H9 (cell line): ENCODE measurements around the gene LGALS7B. TPM values are rescaled to one million over a fixed set of nuclear protein-coding genes. Genes with fewer than 3 reads are reported as not detected.

Source experiments
- DNase-seq: peaks from one replicate; pipeline ENCODE4 v3.0.0-alpha.2; 2017
- H2AFZ ChIP-seq: one replicate; pipeline ENCODE4 v1.6.1; 2013; ENCODE audit warnings: mild to moderate bottlenecking, low read length, control low read depth, moderate library complexity
- H2AK5ac ChIP-seq: 2 replicates; pipeline ENCODE4 v1.6.1; 2013; ENCODE audit warnings: low read length, control low read depth, mixed read lengths; ENCODE audit not compliant: insufficient read length
- H2BK120ac ChIP-seq: one replicate; pipeline ENCODE4 v1.6.1; 2013; ENCODE audit warnings: low read depth, mild to moderate bottlenecking, low read length, control low read depth, inconsistent platforms; ENCODE audit not compliant: poor library complexity, severe bottlenecking
- H2BK12ac ChIP-seq: 2 replicates; pipeline ENCODE4 v1.6.1; 2013; ENCODE audit warnings: low read length, control low read depth, mixed read lengths, low read depth; ENCODE audit not compliant: insufficient read length
- H2BK15ac ChIP-seq: 2 replicates; pipeline ENCODE4 v1.6.1; 2013; ENCODE audit warnings: low read depth, low read length, control low read depth
- H2BK20ac ChIP-seq: one replicate; pipeline ENCODE4 v1.6.1; 2013; ENCODE audit warnings: low read depth, mild to moderate bottlenecking, low read length, control low read depth, inconsistent platforms; ENCODE audit not compliant: poor library complexity, severe bottlenecking
- H2BK5ac ChIP-seq: 2 replicates; pipeline ENCODE4 v1.6.1; 2013; ENCODE audit warnings: low read length, control low read depth, mixed read lengths; ENCODE audit not compliant: insufficient read length
- H3K14ac ChIP-seq: 2 replicates; pipeline ENCODE4 v1.6.1; 2013; ENCODE audit warnings: low read length, control low read depth; ENCODE audit not compliant: insufficient read depth
- H3K18ac ChIP-seq: 2 replicates; pipeline ENCODE4 v1.6.1; 2013; ENCODE audit warnings: low read depth, mild to moderate bottlenecking, mixed read lengths, low read length, control low read depth; ENCODE audit not compliant: insufficient read length
- H3K23ac ChIP-seq: 2 replicates; pipeline ENCODE4 v1.6.1; 2013; ENCODE audit warnings: low read length, control low read depth, mixed read lengths, low read depth; ENCODE audit not compliant: insufficient read length
- H3K23me2 ChIP-seq: 2 replicates; pipeline ENCODE4 v1.6.1; 2013; ENCODE audit warnings: low read depth, mild to moderate bottlenecking, mixed read lengths, low read length, control low read depth; ENCODE audit not compliant: insufficient read length, poor library complexity, severe bottlenecking
- H3K27ac ChIP-seq: 2 replicates; pipeline ENCODE4 v1.5.1; 2013; ENCODE audit warnings: low read length, control low read depth, mixed read lengths, low read depth; ENCODE audit not compliant: insufficient read length
- H3K27me3 ChIP-seq: 2 replicates; pipeline ENCODE4 v1.6.1; 2013; ENCODE audit warnings: low read length, control low read depth, inconsistent platforms; ENCODE audit not compliant: insufficient read depth
- H3K4ac ChIP-seq: 2 replicates; pipeline ENCODE4 v1.6.1; 2013; ENCODE audit warnings: low read depth, mild to moderate bottlenecking, control low read depth, inconsistent platforms, low read length, moderate library complexity
- H3K4me1 ChIP-seq: 2 replicates; pipeline ENCODE4 v1.6.1; 2013; ENCODE audit warnings: low read length, control low read depth, inconsistent platforms; ENCODE audit not compliant: insufficient read depth
- H3K4me2 ChIP-seq: 2 replicates; pipeline ENCODE4 v1.6.1; 2013; ENCODE audit warnings: low read length, control low read depth, mixed read lengths; ENCODE audit not compliant: insufficient read length, insufficient read depth
- H3K56ac ChIP-seq: 2 replicates; pipeline ENCODE4 v1.6.1; 2013; ENCODE audit warnings: low read depth, mild to moderate bottlenecking, mixed read lengths, low read length, control low read depth; ENCODE audit not compliant: insufficient read length
- H3K79me1 ChIP-seq: 2 replicates; pipeline ENCODE4 v1.6.1; 2013; ENCODE audit warnings: low read depth, mild to moderate bottlenecking, moderate library complexity, low read length, control low read depth, inconsistent platforms; ENCODE audit not compliant: insufficient read depth, poor library complexity, severe bottlenecking
- H3K79me2 ChIP-seq: 2 replicates; pipeline ENCODE4 v1.6.1; 2013; ENCODE audit warnings: low read length, control low read depth, inconsistent platforms; ENCODE audit not compliant: insufficient read depth
- H3K9ac ChIP-seq: 2 replicates; pipeline ENCODE4 v1.6.1; 2013; ENCODE audit warnings: low read length, control low read depth, mixed read lengths; ENCODE audit not compliant: insufficient read length; ENCODE audit errors: extremely low read depth
- H3K9me3 ChIP-seq: one replicate; pipeline ENCODE4 v1.6.1; 2013; ENCODE audit warnings: low read depth, low read length, inconsistent platforms; ENCODE audit not compliant: control insufficient read depth
- H3T11ph ChIP-seq: one replicate; pipeline ENCODE4 v1.6.1; 2013; ENCODE audit warnings: mild to moderate bottlenecking, low read length, control low read depth, inconsistent platforms
- H4K20me1 ChIP-seq: one replicate; pipeline ENCODE4 v1.6.1; 2013; ENCODE audit not compliant: control insufficient read depth, insufficient read length, insufficient read depth
- H4K5ac ChIP-seq: 2 replicates; pipeline ENCODE4 v1.6.1; 2013; ENCODE audit warnings: low read depth, mild to moderate bottlenecking, mixed read lengths, low read length, control low read depth; ENCODE audit not compliant: insufficient read length
- H4K8ac ChIP-seq: replicated peaks from 2 replicates; pipeline ENCODE4 v1.6.1; 2013; ENCODE audit warnings: low read length, control low read depth, mixed read lengths, low read depth; ENCODE audit not compliant: insufficient read length
- H4K91ac ChIP-seq: 2 replicates; pipeline ENCODE4 v1.6.1; 2013; ENCODE audit warnings: low read depth, mild to moderate bottlenecking, moderate library complexity, mixed read lengths, low read length, control low read depth; ENCODE audit not compliant: insufficient read length
- H3K27ac Mint-ChIP-seq, 3 experiments: 2 replicates in 2 of 3; 3 replicates in 1 of 3; pipeline ENCODE4 v1.8.0; 2020 to 2021; ENCODE audit warnings: mixed read lengths in 3 of 3, mild to moderate bottlenecking in 1 of 3, moderate library complexity in 1 of 3
- H3K27me3 Mint-ChIP-seq: 2 replicates; pipeline ENCODE4 v1.8.0; 2021; ENCODE audit warnings: low read depth, mild to moderate bottlenecking, moderate library complexity, mixed read lengths
- H3K36me3 Mint-ChIP-seq, 3 experiments: 2 replicates in 2 of 3; 3 replicates in 1 of 3; pipeline ENCODE4 v1.8.0; 2020 to 2021; ENCODE audit warnings: low read depth in 3 of 3, mixed read lengths in 3 of 3; ENCODE audit not compliant: insufficient read depth in 1 of 3
- H3K4me1 Mint-ChIP-seq, 2 experiments: 2 replicates each; pipeline ENCODE4 v1.8.0; 2020; ENCODE audit warnings: mixed read lengths in 2 of 2
- H3K4me3 Mint-ChIP-seq, 2 experiments: 2 replicates in 1 of 2; 3 replicates in 1 of 2; pipeline ENCODE4 v1.8.0; 2020 to 2021; ENCODE audit warnings: mild to moderate bottlenecking in 2 of 2, mixed read lengths in 2 of 2, moderate library complexity in 1 of 2
- H3K9me3 Mint-ChIP-seq, 2 experiments: 2 replicates in 1 of 2; 3 replicates in 1 of 2; pipeline ENCODE4 v1.8.0; 2020; ENCODE audit warnings: mild to moderate bottlenecking in 2 of 2, mixed read lengths in 2 of 2, moderate library complexity in 1 of 2
- CTCF ChIP-seq: fragments of 200-600 bp; sonication (generic); conservative IDR thresholded peaks from 3 replicates; pipeline ENCODE4 v1.8.0; 2021; ENCODE audit warnings: antibody characterized with exemption, mild to moderate bottlenecking
- WGBS: extraction: QIAGEN DNeasy Blood & Tissue Kit; methylation state at CpG from one replicate; pipeline ENCODE4 v1.1.7; 2013; ENCODE audit warnings: missing lambda C conversion rate, low lambda C conversion rate, mixed read lengths; ENCODE audit not compliant: insufficient read length; ENCODE audit errors: extremely low coverage; 5-methylcytosine and 5-hydroxymethylcytosine counted together
- total RNA-seq: library from RNA; stranded (reverse); gene quantifications from 2 replicates; pipeline ENCODE4 v1.2.1, GENCODE V29; 2021

Gene LGALS7B
- total RNA-seq, 1 experiment from 2014 or later: 0.90 TPM

GRCh38 chr19:38743394-38744297, 45.4 kb upstream of the LGALS7B start:
- no CpG with 5 or more reads among the region's 20 CpGs for WGBS
- Histone ChIP-seq H2BK12ac (no peak overlapping the region), H3K4ac (no peak overlapping the region), H3K9ac (no peak overlapping the region), H4K8ac (no peak overlapping the region), H2BK15ac (no peak overlapping the region), H3K79me2 (no peaks in the 10 kb centered on the region), H2BK5ac (no peak overlapping the region), H3K14ac (no peak overlapping the region), H2BK20ac (no peak overlapping the region), H3K18ac (no peak overlapping the region), H2AK5ac (no peak overlapping the region), H3K27ac (no peak overlapping the region), H3K9me3 (no peaks in the 10 kb centered on the region), H3K23ac (no peak overlapping the region), H4K5ac (no peak overlapping the region), H3K56ac (no peak overlapping the region), H3T11ph (no peak overlapping the region), H4K20me1 (no peaks in the 10 kb centered on the region), H3K4me1 (no peaks in the 10 kb centered on the region), H2BK120ac (no peak overlapping the region), H3K4me2 (no peak overlapping the region), H3K79me1 (no peaks in the 10 kb centered on the region), H3K23me2 (no peaks in the 10 kb centered on the region), H3K27me3 (no peaks in the 10 kb centered on the region; the same call in 1 of the 2 replicates), H2AFZ (no peak overlapping the region), H4K91ac (no peak overlapping the region)
- Mint-ChIP-seq H3K36me3 (peaks cover 0 to 2% (median 0%) of the 10 kb centered on the region in 3 experiments; a peak in 2 of 7 replicates), H3K4me3 (no peak overlapping the region), H3K27me3 (peaks cover 20% of the 10 kb centered on the region), H3K9me3 (no peaks in the 10 kb centered on the region; a peak in 1 of 5 replicates), H3K27ac (no peak overlapping the region), H3K4me1 (peaks cover 0 to 5% of the 10 kb centered on the region in 2 experiments; a peak in 1 of 4 replicates)
- TF ChIP-seq CTCF: no peak
- DNase-seq: peak; percentile 32
